GM21528 (cell line): ENCODE results near the gene ADAMTS7.
"Not testable (repeated sequence)": the region's sequence is repeated elsewhere in the genome, so short reads cannot be mapped to it uniquely, and the experiment has no call there.

Experiments used
- ATAC-seq: cut with Tn5 transposase; IDR thresholded peaks from one replicate; pipeline ENCODE4 v1.9.1; 2021; ENCODE audit warnings: mild to moderate bottlenecking, moderate library complexity; ENCODE audit not compliant: unreplicated experiment, low FRiP score

ADAMTS7 gene

GRCh38 chr15:78811124-78811824 lies at the start of gene ADAMTS7:
TSS of gene ADAMTS7 (minus strand) at chr15:78811464. CDS start at chr15:78811220, 244 bp downstream.
- no peak for ATAC-seq

- peak; percentile 79 for ATAC-seq
Measured at GRCh38 chr15:78859971-78860719, 48.9 kb upstream of the ADAMTS7 start.

- ATAC-seq, result no peak
Measured at GRCh38 chr15:78855746-78856145, 44.5 kb upstream of the ADAMTS7 start.

- ATAC-seq, result no peak
Measured at GRCh38 chr15:78854833-78855372, 43.6 kb upstream of the ADAMTS7 start.

- ATAC-seq, result no peak
Measured at GRCh38 chr15:78853500-78853899, 42.2 kb upstream of the ADAMTS7 start.

- ATAC-seq, result no peak
Measured at GRCh38 chr15:78850941-78851755, 39.9 kb upstream of the ADAMTS7 start.

GRCh38 chr15:78850352-78850751 lies 39.1 kb upstream of the ADAMTS7 start:
- no peak for ATAC-seq

GRCh38 chr15:78847387-78847906 lies 36.2 kb upstream of the ADAMTS7 start:
- ATAC-seq, result not testable (repeated sequence)

- ATAC-seq, result not testable (repeated sequence)
Measured at GRCh38 chr15:78846906-78847305, 35.6 kb upstream of the ADAMTS7 start.

GRCh38 chr15:78842519-78842918 lies 31.3 kb upstream of the ADAMTS7 start:
- ATAC-seq, result no peak

GRCh38 chr15:78841891-78842290 lies 30.6 kb upstream of the ADAMTS7 start:
- ATAC-seq, result no peak

GRCh38 chr15:78841376-78841706 lies 30.1 kb upstream of the ADAMTS7 start:
- no peak for ATAC-seq

GRCh38 chr15:78840661-78841375 lies 29.6 kb upstream of the ADAMTS7 start:
- no peak for ATAC-seq

GRCh38 chr15:78839151-78839550 lies 27.9 kb upstream of the ADAMTS7 start:
- not testable (repeated sequence) for ATAC-seq

- ATAC-seq, result no peak
Measured at GRCh38 chr15:78838489-78838888, 27.2 kb upstream of the ADAMTS7 start.

GRCh38 chr15:78837543-78837942 lies 26.3 kb upstream of the ADAMTS7 start:
- ATAC-seq, result no peak

- ATAC-seq, result no peak
Measured at GRCh38 chr15:78837131-78837530, 25.9 kb upstream of the ADAMTS7 start.

GRCh38 chr15:78836333-78836732 lies 25.1 kb upstream of the ADAMTS7 start:
- ATAC-seq, result no peak

- ATAC-seq, result no peak
Measured at GRCh38 chr15:78831229-78832207, 20.3 kb upstream of the ADAMTS7 start.
